Measurements from ENCODE around the gene TSR3. TPM values are rescaled to one million over a fixed set of nuclear protein-coding genes. Genes with fewer than 3 reads are reported as not detected.

TSR3 gene
- total RNA-seq, 2 experiments from 2014 or later, result 37.6 to 58.7 TPM

DNA sequence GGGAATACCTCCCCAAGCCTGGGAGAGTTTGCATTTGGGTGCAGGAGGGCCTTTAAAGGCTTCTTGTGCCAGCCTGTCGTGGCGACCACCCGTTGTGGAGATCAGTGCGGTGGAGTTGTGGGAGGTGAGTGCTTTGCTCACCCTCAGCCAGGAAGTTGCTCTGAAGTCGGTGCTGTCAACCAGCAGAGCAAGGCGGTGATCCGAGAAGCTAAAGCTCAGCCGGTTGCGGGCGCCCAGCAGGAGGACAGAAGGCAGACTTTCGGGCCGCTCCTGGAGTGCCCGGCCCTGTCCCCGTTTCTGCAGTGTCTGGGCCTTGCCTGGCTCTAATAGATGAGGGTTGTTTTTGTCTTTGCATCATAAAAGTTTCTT lies 40.9 kb downstream of the TSR3 start:
- intact Hi-C loops (cut with DNase I, micrococcal nuclease), result loop anchor here (1.0 to 5.0 kb wide), 3 partner anchors 18 to 579 kb away; partner anchors contain the start of gene BAIAP3 (in 1 of the 2)
- Mint-ChIP-seq H3K4me3 (peak overlapping the region; percentile 97), H3K27ac (peak overlapping the region; percentile 93), H3K4me1 (peaks cover 39% of the 10 kb centered on the region), H3K27me3 (no peaks in the 10 kb centered on the region), H3K9me3 (ENCODE audit: low read depth) (no peaks in the 10 kb centered on the region), H3K36me3 (ENCODE audit: low read depth) (peaks cover 32% of the 10 kb centered on the region)
- DNase-seq (peak; percentile 56), ATAC-seq (no peak)
- CTCF ChIA-PET, result no interaction called here
- POLR2A ChIA-PET, result no interaction called here

DNA sequence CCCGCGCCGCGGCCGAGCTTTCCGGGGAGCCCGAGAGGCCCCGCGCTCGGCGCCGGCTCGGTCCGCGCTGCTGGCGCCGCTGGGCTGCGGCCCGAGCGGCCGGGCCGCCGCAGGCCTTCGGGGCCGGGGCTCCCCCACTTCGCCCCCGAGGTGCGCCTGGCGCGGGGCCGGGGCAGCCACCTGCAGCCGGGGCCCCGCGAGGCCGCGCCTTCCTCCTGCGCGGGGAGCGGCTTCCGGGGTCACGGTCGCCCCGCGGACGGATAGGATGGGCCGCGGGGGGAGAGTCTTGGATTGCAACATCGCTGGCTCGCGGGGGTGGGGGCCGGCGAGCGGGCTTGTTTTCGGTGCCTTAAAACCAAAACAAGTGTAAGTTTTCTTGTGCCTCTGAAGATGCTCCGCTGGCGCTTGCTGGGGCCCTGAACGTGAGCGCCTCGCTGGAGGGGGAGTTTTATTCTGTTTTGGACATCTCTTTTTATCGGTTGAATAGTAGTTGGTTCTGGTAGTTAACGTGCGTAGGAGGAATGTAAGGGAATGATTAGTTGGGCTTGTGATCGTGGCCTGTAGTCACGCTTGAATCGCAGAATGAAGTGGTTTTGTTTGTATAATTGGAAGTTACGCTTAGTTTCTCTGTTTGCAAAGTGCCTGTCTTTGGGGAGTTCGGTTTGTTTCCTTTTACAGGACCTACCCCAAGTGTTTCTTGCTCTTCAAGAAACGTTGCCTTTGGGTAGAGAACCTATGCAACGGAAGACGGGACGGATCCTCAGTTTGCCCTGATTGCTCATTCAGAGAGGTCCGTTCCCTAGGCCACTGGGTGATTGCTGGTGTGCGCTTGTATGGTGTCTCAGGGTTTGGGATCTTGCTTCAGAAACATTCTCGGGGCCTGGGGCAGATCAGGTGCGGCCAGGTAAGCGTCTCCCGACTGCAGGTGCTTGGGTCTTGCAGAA lies 41.5 kb downstream of the TSR3 start:
- peak; percentile 73 for DNase-seq
- intact Hi-C loops (cut with DNase I, micrococcal nuclease), result loop anchor here (1.0 to 10.0 kb wide), 26 partner anchors 19 to 1362 kb away; partner anchors contain the start of genes UQCC4 (in 2 of the 2), BAIAP3 (in 1 of the 2), CACNA1H (in 1 of the 2) and CAPN15 (in 1 of the 2)
- ChIA-PET POLR2A (interaction anchor here (1.6 kb wide), 1 partner anchor 111 kb away, joined by 6 read pairs; the partner anchor contains the start of gene UQCC4), CTCF (no interaction called here)
- H3K4me3 Mint-ChIP-seq, result peak overlapping the region; percentile 97
- peak overlapping the region; percentile 93 for H3K27ac Mint-ChIP-seq
- peaks cover 27% of the 10 kb centered on the region for H3K36me3 Mint-ChIP-seq (ENCODE audit: low read depth)
- H3K27me3 Mint-ChIP-seq, result no peaks in the 10 kb centered on the region
- no peaks in the 10 kb centered on the region for H3K9me3 Mint-ChIP-seq (ENCODE audit: low read depth)
- ATAC-seq, result peak; percentile 16
- peaks cover 39% of the 10 kb centered on the region for H3K4me1 Mint-ChIP-seq

DNA sequence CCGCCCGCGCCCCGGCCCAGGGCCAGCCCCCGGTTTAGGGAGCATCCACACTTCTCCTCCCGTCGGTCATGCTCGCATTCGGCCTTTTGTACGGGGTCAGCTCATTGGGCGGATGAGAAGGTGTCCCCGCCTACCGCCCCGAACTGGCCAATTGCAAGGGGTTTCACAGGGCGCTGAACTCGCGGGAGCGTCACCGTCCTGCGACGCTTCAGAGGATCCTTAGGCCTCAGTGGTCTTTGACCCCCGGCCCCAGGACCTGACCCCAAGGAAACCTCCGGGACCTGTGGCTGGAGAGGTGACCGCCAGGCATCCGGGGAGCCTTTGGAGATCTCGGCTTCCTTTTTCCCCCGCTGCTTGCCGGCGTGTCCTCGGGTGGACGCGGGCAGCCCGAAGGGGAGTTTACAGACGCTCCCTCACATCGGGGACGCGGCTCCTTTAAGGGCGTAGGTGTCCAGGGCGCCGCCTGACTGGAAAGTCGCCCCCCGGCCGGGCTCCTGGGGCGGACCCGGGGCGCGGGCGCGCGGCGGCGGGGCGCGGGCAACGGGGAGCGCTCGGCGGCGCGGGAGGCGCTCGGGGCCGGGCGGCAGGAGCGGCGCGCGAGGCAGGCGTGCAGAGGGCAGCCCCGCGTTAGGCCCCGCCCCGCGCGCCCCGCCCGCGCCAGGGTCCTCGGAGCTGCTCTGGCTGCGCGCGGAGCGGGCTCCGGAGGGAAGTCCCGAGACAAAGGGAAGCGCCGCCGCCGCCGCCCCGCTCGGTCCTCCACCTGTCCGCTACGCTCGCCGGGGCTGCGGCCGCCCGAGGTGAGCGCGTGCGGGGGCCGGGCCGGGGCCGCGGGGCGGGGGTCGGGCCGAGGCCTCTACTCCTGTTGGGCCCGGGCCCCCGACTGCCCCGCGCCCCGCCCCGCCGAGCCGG lies 42.4 kb downstream of the TSR3 start, which contains the start of gene UBE2I:
Gene UBE2I (plus strand): TSS at position 660 of the 909 bp plus-strand sequence. CDS start 4,395 bp downstream, outside the sequence.
- Mint-ChIP-seq H3K4me3 (peak within 1 kb of the TSS; percentile 97), H3K4me1 (peaks cover 47% of the 10 kb centered on the region), H3K27me3 (no peaks in the 10 kb centered on the region), H3K9me3 (ENCODE audit: low read depth) (no peaks in the 10 kb centered on the region), H3K27ac (peak within 1 kb of the TSS; percentile 99), H3K36me3 (ENCODE audit: low read depth) (peaks cover 18% of the 10 kb centered on the region)
- ChIA-PET POLR2A (interaction anchor here (0.6 to 1.6 kb wide), 5 partner anchors 8 to 655 kb away, joined by 3 to 6 read pairs (median 3); partner anchors contain the start of genes RPS2 and UQCC4), CTCF (no interaction called here)
- DNase-seq (peak; percentile 98), ATAC-seq (peak; percentile 67)
- intact Hi-C loops (cut with DNase I, micrococcal nuclease), result loop anchor here (1.0 to 10.0 kb wide), 25 partner anchors 34 to 1363 kb away; partner anchors contain the start of genes UQCC4 (in 2 of the 2), CACNA1H (in 1 of the 2), CAPN15 (in 1 of the 2) and CLCN7 (in 1 of the 2)

DNA sequence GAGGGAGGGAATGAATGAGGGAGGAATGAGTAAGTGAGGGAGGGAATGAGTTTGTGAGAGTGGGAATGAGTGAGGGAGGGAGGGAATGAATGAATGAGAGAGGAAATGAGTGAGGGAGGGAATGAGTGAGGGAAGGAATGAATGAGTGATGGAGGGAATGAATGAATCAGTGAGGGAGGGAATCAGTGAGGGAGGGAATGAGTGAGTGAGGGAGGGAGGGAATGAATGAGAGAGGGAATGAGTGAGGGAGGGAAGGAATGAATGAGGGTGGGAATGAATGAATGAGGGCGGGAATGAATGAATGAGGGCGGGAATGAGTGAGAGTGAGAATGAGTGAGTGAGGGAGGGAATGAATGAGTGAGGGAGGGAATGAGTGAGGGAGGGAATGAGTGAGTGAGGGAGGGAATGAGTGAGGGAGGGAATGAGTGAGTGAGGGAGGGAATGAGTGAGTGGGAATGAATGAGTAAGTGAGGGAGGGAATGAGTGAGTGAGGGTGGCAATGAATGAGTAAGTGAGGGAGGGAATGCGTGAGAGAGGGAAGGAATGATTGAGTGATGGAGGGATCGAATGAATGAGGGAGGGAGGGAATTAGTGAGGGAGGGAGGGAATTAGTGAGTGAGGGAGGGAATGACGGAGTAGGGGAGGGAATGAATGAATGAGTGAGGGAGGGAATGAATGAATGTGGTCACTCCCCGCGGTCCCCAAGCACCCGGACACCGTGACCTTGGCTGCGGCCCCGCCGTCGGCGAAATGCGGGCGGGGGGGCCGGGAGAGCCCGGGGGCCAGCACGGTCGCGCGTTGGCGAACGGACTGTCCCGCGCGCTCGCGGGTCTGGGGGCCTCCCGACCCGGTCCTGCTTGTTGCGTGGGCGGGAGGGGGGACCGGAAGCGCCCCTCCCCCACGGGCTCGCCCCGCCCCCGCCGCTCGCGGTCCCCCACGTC lies 43.4 kb downstream of the TSR3 start:
- no peak for DNase-seq
- peak; percentile 23 for ATAC-seq
- peaks cover 53% of the 10 kb centered on the region for H3K4me1 Mint-ChIP-seq
- CTCF ChIA-PET, result no interaction called here
- peak overlapping the region; percentile 77 for H3K4me3 Mint-ChIP-seq
- intact Hi-C loops (cut with DNase I, micrococcal nuclease), result loop anchor here in 1 of 2 experiments (1.0 to 10.0 kb wide), 11 partner anchors 71 to 1364 kb away; partner anchors contain the start of genes CACNA1H, CAPN15, DECR2 and JMJD8
- POLR2A ChIA-PET, result interaction anchor here (0.6 to 1.6 kb wide), 5 partner anchors 7 to 656 kb away, joined by 3 to 6 read pairs (median 3); partner anchors contain the start of genes RPS2 and UQCC4
- H3K27ac Mint-ChIP-seq, result peak overlapping the region; percentile 99
- H3K36me3 Mint-ChIP-seq (ENCODE audit: low read depth), result peaks cover 17% of the 10 kb centered on the region
- H3K27me3 Mint-ChIP-seq, result no peaks in the 10 kb centered on the region
- no peaks in the 10 kb centered on the region for H3K9me3 Mint-ChIP-seq (ENCODE audit: low read depth)

DNA sequence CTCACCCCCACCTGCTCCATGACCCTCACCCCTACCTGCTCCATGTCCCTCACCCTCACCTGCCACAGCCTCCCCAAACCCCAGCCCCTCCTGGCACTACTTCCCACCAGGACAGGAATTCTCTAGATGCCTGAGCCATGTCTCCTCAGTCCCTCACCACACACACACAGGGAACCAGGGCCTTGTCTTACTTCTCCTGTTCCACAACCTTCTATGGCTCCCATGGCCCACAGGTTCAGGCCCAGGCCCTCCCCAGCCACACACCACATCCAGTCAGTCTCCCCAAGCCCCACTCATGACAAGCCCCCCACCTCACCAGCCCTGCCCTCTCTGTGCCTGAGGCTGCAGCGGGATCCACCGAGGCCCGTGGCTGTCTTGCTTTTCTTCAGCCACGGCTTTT lies 45.3 kb downstream of the TSR3 start:
- Mint-ChIP-seq H3K27ac (no peak overlapping the region), H3K27me3 (no peaks in the 10 kb centered on the region), H3K4me1 (peaks cover 44% of the 10 kb centered on the region), H3K4me3 (no peak overlapping the region), H3K36me3 (ENCODE audit: low read depth) (peaks cover 14% of the 10 kb centered on the region), H3K9me3 (ENCODE audit: low read depth) (no peaks in the 10 kb centered on the region)
- ATAC-seq, result no peak
- intact Hi-C loops (cut with DNase I, micrococcal nuclease), result loop anchor here in 1 of 2 experiments (5.0 to 10.0 kb wide), 4 partner anchors 624 to 1366 kb away; partner anchors contain the start of genes DECR2, JMJD8, RAB11FIP3 and STUB1
- ChIA-PET CTCF (no interaction called here), POLR2A (no interaction called here)
- DNase-seq, result no peak

DNA sequence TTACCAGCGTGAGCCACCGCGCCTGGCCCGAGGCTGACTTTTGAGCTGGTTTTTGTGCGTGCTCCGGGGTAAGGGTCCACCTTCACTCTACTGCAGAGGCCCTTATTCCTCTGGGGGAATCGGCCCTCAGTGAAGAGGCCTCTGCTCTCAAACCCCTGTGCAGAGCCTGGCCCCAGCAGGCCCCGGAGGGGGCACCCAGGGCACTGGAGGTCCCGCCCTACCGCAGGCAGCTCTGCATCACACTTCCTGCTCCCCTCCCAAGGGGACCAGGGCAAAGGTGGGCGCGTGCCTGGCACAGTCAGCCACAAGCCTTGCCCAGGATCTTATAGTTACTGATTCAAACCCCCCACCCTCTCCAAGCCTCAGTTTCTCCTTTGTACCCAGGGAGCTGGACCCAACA lies 45.9 kb downstream of the TSR3 start:
- ATAC-seq (no peak), DNase-seq (no peak)
- ChIA-PET POLR2A (interaction anchor here (0.6 to 0.7 kb wide), 2 partner anchors 229 to 850 kb away, joined by 3 to 6 read pairs; partner anchors contain the start of gene TRAF7), CTCF (no interaction called here)
- H3K27me3 Mint-ChIP-seq, result no peaks in the 10 kb centered on the region
- H3K4me1 Mint-ChIP-seq, result peaks cover 39% of the 10 kb centered on the region
- no peaks in the 10 kb centered on the region for H3K9me3 Mint-ChIP-seq (ENCODE audit: low read depth)
- H3K36me3 Mint-ChIP-seq (ENCODE audit: low read depth), result peaks cover 9% of the 10 kb centered on the region
- intact Hi-C loops (cut with DNase I, micrococcal nuclease), result loop anchor here in 1 of 2 experiments (5.0 to 10.0 kb wide), 4 partner anchors 624 to 1366 kb away; partner anchors contain the start of genes DECR2, JMJD8, RAB11FIP3 and STUB1
- no peak overlapping the region for H3K27ac Mint-ChIP-seq
- H3K4me3 Mint-ChIP-seq, result no peak overlapping the region

DNA sequence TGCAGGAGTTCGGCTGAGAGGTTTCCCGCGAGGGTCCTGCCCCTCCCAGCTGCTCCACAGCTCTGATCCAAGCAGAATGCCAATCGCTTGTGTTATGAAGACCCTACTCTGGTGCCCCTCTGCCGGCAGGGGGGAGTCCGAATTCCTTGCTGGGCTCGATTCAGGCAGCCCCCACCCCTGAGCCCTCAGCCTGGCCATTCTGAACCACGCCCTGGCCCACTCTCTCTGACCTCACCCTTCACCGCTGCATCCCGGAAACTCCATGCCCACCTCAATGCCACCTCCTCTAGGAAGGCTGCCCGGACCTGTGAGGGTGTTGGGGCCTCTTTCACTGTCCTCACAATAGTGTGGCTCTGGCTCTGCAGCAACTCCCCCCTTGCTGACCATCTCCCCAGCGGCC lies 50.1 kb downstream of the TSR3 start:
- peaks cover 5% of the 10 kb centered on the region for H3K27me3 Mint-ChIP-seq
- H3K9me3 Mint-ChIP-seq (ENCODE audit: low read depth), result no peaks in the 10 kb centered on the region
- H3K4me1 Mint-ChIP-seq, result peaks cover 34% of the 10 kb centered on the region
- no peak overlapping the region for H3K4me3 Mint-ChIP-seq
- intact Hi-C loops (cut with DNase I, micrococcal nuclease), result loop anchor here in 1 of 2 experiments (2.0 to 10.0 kb wide), 2 partner anchors 331 to 877 kb away; partner anchors contain the start of genes LMF1 and RAB11FIP3
- ChIA-PET CTCF (interaction anchor here (0.6 to 1.3 kb wide), 5 partner anchors 14 to 34 kb away, joined by 3 to 9 read pairs (median 4); no protein-coding TSS in a partner anchor), POLR2A (interaction anchor here (0.6 kb wide), 1 partner anchor 7 kb away, joined by 3 read pairs; no protein-coding TSS in a partner anchor)
- no peak for DNase-seq
- H3K27ac Mint-ChIP-seq, result no peak overlapping the region
- ATAC-seq, result no peak
- no peaks in the 10 kb centered on the region for H3K36me3 Mint-ChIP-seq (ENCODE audit: low read depth)

DNA sequence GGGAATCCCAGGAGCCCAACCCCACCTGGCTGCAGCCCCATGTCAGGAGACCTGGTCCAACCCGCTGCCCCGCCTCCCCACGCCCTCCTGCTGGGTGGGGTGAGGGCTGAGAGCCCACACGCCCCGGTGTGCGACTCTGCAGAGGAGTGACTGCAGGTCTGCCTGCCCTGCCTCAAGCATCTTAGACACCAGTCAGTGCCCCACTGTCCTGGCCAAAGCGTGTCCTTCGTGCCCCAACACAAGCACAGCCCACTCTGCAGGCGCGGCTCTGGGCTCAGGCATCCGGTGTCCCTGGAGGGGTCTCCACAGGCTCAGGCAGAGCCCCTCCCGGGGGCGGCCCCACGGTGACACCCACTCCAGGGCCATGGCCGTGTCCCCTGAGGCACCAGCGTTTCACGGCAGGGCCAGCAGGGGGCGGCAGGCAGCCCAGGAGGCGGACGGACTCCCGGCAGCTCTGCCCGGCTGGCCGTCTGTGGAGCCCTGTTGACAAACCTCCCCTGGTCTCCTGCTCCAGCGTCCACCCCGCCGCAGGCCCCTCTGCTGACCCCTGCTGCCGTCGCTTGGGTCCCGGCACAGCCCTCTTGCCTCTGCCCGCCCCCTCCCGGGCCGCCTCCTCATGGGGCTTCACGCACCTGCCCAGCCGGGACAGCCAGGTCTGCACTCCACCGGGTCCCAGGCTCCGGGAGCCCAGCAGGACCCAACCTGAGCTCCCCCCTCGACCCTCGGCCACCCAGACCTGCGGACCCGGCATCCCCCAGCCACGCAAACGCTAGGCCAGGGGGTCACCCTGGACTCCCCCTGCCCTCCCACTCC lies 50.8 kb downstream of the TSR3 start:
- no peaks in the 10 kb centered on the region for H3K36me3 Mint-ChIP-seq (ENCODE audit: low read depth)
- peaks cover 27% of the 10 kb centered on the region for H3K4me1 Mint-ChIP-seq
- no peaks in the 10 kb centered on the region for H3K9me3 Mint-ChIP-seq (ENCODE audit: low read depth)
- DNase-seq, result peak; percentile 87
- H3K4me3 Mint-ChIP-seq, result no peak overlapping the region
- ChIA-PET POLR2A (interaction anchor here (0.6 to 0.7 kb wide), 2 partner anchors 8 to 15 kb away, joined by 3 read pairs; no protein-coding TSS in a partner anchor), CTCF (interaction anchor here (0.6 to 1.3 kb wide), 5 partner anchors 10 to 30 kb away, joined by 3 to 9 read pairs (median 3); no protein-coding TSS in a partner anchor)
- H3K27me3 Mint-ChIP-seq, result peaks cover 5% of the 10 kb centered on the region
- no peak overlapping the region for H3K27ac Mint-ChIP-seq
- intact Hi-C loops (cut with DNase I, micrococcal nuclease), result loop anchor here in 1 of 2 experiments (2.0 to 10.0 kb wide), 2 partner anchors 330 to 876 kb away; partner anchors contain the start of genes LMF1 and RAB11FIP3
- ATAC-seq, result peak; percentile 60

DNA sequence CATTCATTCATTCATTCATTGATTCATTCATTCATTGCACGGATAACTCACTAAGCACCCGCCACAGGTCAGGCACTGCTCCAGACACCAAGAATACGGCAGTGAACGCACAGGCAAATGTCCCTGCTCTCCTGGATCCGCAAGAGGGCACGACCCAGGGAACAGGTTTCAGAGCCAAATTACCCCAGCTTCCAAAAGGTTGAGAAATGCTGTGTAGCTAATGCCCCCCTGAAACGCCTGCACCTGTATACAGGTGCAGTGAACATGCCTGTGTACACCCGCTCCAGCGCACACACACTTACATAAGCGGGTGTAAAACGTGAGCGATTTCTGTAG lies 51.8 kb downstream of the TSR3 start:
- H3K9me3 Mint-ChIP-seq (ENCODE audit: low read depth), result no peaks in the 10 kb centered on the region
- H3K4me1 Mint-ChIP-seq, result peaks cover 24% of the 10 kb centered on the region
- CTCF ChIA-PET, result interaction anchor here (1.2 kb wide), 1 partner anchor 9 kb away, joined by 3 read pairs; no protein-coding TSS in a partner anchor
- H3K27me3 Mint-ChIP-seq, result peaks cover 5% of the 10 kb centered on the region
- ATAC-seq, result no peak
- H3K36me3 Mint-ChIP-seq (ENCODE audit: low read depth), result no peaks in the 10 kb centered on the region
- intact Hi-C loops (cut with DNase I, micrococcal nuclease), result loop anchor here in 1 of 2 experiments (2.0 to 10.0 kb wide), 2 partner anchors 329 to 875 kb away; partner anchors contain the start of genes LMF1 and RAB11FIP3
- no peak for DNase-seq
- no peak overlapping the region for H3K27ac Mint-ChIP-seq
- POLR2A ChIA-PET, result no interaction called here
- no peak overlapping the region for H3K4me3 Mint-ChIP-seq
